ENCODE measurements around the gene KAZN.

The KAZN gene

GRCh38 chr1:15076807-15077206 is 478.3 kb downstream of the KAZN start:
- Histone ChIP-seq H2AK5ac (ENCODE audit: low read length, severe bottlenecking) (no peak overlapping the region), H4K8ac (ENCODE audit: low read length) (no peak overlapping the region), H3K14ac (ENCODE audit: low read length in 2 of 2) (no peak overlapping the region), H3K18ac (ENCODE audit: low read depth in 1 of 2, low read length in 2 of 2) (no peak overlapping the region), H4K91ac (ENCODE audit: low read length) (no peak overlapping the region), H3K79me1 (replicated peaks; ENCODE audit: low read length, poor library complexity, severe bottlenecking) (no peaks in the 10 kb centered on the region), H3K23ac (ENCODE audit: low read length in 2 of 2) (no peak overlapping the region), H3K4ac (ENCODE audit: low read depth in 1 of 2, low read length in 2 of 2) (no peak overlapping the region), H2BK15ac (ENCODE audit: low read depth, poor library complexity, severe bottlenecking) (no peak overlapping the region), H2BK5ac (ENCODE audit: low read depth, low read length, poor library complexity, severe bottlenecking) (no peak overlapping the region), H3K9ac (ENCODE audit: low read length) (no peak overlapping the region), H3K4me3 (ENCODE audit: insufficient read depth in 1 of 2, low read depth in 1 of 2, low read length in 2 of 2) (no peak overlapping the region), H3K4me2 (ENCODE audit: low read length, poor library complexity, severe bottlenecking) (no peak overlapping the region), H3K4me1 (ENCODE audit: control insufficient read depth, insufficient read depth, low read depth, low read length) (peaks cover 2% of the 10 kb centered on the region), H3K36me3 (ENCODE audit: control insufficient read depth in 1 of 2, insufficient read depth in 2 of 2, low read depth in 1 of 2, low read length in 2 of 2) (peaks cover 0 to 7% of the 10 kb centered on the region in 2 experiments), H2BK12ac (ENCODE audit: low read length in 2 of 2) (no peak overlapping the region), H3K9me3 (ENCODE audit: control insufficient read depth, low read length) (no peaks in the 10 kb centered on the region), H3K27ac (ENCODE audit: low read length, poor library complexity, severe bottlenecking) (no peak overlapping the region), H3K27me3 (ENCODE audit: control insufficient read depth in 1 of 2, insufficient read depth in 1 of 2, low read length in 2 of 2) (peaks cover 0 to 3% of the 10 kb centered on the region in 2 experiments), H2BK120ac (ENCODE audit: low read depth, low read length) (no peak overlapping the region), H2AFZ (ENCODE audit: low read depth, low read length) (no peak overlapping the region)
- DNase-seq, result no peak
- 89% methylated on average over 7 of the region's 9 CpGs for WGBS

DNA sequence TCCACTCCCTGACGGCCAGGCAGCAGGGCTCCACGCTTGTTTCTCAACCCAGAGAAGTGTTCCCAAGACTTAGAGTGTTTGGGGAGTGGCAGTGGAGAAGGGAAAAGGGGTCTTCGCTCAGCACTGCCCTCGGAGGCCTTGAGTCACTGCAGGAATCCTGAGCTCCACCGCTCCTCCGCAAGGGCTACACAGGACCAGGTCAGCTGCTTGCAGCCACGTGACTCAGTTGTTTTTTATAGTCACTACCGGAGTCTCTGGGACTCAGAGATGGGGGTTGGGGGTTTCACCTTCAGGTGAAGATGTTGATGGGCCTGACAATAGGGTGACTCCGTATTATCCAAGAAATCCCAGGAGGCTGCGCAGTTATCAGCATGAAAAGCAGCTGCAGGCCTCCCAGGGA is 478.9 kb downstream of the KAZN start:
- no peak for DNase-seq
- no peak overlapping the region for H2BK12ac ChIP-seq (ENCODE audit: low read length in 2 of 2)

GRCh38 chr1:15080328-15081007 is 482.0 kb downstream of the KAZN start:
- 84% methylated on average over 10 of the region's 10 CpGs for WGBS
- H3K4me2 ChIP-seq (ENCODE audit: low read length, poor library complexity, severe bottlenecking), result no peak overlapping the region

More for the DNA sequence above, 478.9 kb downstream of the KAZN start:
- Histone ChIP-seq H3K4me1 (ENCODE audit: control insufficient read depth, insufficient read depth, low read depth, low read length) (peaks cover 2% of the 10 kb centered on the region), H3K27ac (ENCODE audit: low read length, poor library complexity, severe bottlenecking) (no peak overlapping the region), H3K4me2 (ENCODE audit: low read length, poor library complexity, severe bottlenecking) (no peak overlapping the region), H2BK15ac (ENCODE audit: low read depth, poor library complexity, severe bottlenecking) (no peak overlapping the region), H3K14ac (ENCODE audit: low read length in 2 of 2) (peak overlapping the region in 1 of 2 experiments; percentile 14), H2BK5ac (ENCODE audit: low read depth, low read length, poor library complexity, severe bottlenecking) (no peak overlapping the region), H3K4ac (ENCODE audit: low read depth in 1 of 2, low read length in 2 of 2) (no peak overlapping the region), H3K4me3 (ENCODE audit: insufficient read depth in 1 of 2, low read depth in 1 of 2, low read length in 2 of 2) (no peak overlapping the region), H3K36me3 (ENCODE audit: control insufficient read depth in 1 of 2, insufficient read depth in 2 of 2, low read depth in 1 of 2, low read length in 2 of 2) (peaks cover 0 to 7% of the 10 kb centered on the region in 2 experiments), H3K27me3 (ENCODE audit: control insufficient read depth in 1 of 2, insufficient read depth in 1 of 2, low read length in 2 of 2) (peaks cover 0 to 3% of the 10 kb centered on the region in 2 experiments), H4K8ac (ENCODE audit: low read length) (no peak overlapping the region), H4K91ac (ENCODE audit: low read length) (no peak overlapping the region), H3K9me3 (ENCODE audit: control insufficient read depth, low read length) (no peaks in the 10 kb centered on the region), H3K18ac (ENCODE audit: low read depth in 1 of 2, low read length in 2 of 2) (no peak overlapping the region), H2AFZ (ENCODE audit: low read depth, low read length) (no peak overlapping the region), H3K9ac (ENCODE audit: low read length) (no peak overlapping the region), H3K23ac (ENCODE audit: low read length in 2 of 2) (no peak overlapping the region), H2AK5ac (ENCODE audit: low read length, severe bottlenecking) (no peak overlapping the region), H3K79me1 (replicated peaks; ENCODE audit: low read length, poor library complexity, severe bottlenecking) (no peaks in the 10 kb centered on the region), H2BK120ac (ENCODE audit: low read depth, low read length) (no peak overlapping the region)
- whole genome bisulfite sequencing, result 86% methylated on average over 10 of the region's 10 CpGs

GRCh38 chr1:15081102-15081501 is 482.6 kb downstream of the KAZN start:
- H3K4ac ChIP-seq (ENCODE audit: low read depth in 1 of 2, low read length in 2 of 2), result no peak overlapping the region
- peaks cover 2% of the 10 kb centered on the region for H3K4me1 ChIP-seq (ENCODE audit: control insufficient read depth, insufficient read depth, low read depth, low read length)
- WGBS, result 85% methylated on average over 8 of the region's 8 CpGs
- no peaks in the 10 kb centered on the region for H3K9me3 ChIP-seq (ENCODE audit: control insufficient read depth, low read length)
- no peak overlapping the region for H4K91ac ChIP-seq (ENCODE audit: low read length)
- no peak overlapping the region for H3K18ac ChIP-seq (ENCODE audit: low read depth in 1 of 2, low read length in 2 of 2)
- no peak overlapping the region for H3K4me2 ChIP-seq (ENCODE audit: low read length, poor library complexity, severe bottlenecking)
- no peak overlapping the region for H2BK5ac ChIP-seq (ENCODE audit: low read depth, low read length, poor library complexity, severe bottlenecking)
- peaks cover 0 to 3% of the 10 kb centered on the region in 2 experiments for H3K27me3 ChIP-seq (ENCODE audit: control insufficient read depth in 1 of 2, insufficient read depth in 1 of 2, low read length in 2 of 2)
- no peaks in the 10 kb centered on the region for H3K36me3 ChIP-seq (ENCODE audit: control insufficient read depth in 1 of 2, insufficient read depth in 2 of 2, low read depth in 1 of 2, low read length in 2 of 2)
- H2BK15ac ChIP-seq (ENCODE audit: low read depth, poor library complexity, severe bottlenecking), result no peak overlapping the region
- no peaks in the 10 kb centered on the region for H3K79me1 ChIP-seq (replicated peaks; ENCODE audit: low read length, poor library complexity, severe bottlenecking)
- no peak overlapping the region for H2BK12ac ChIP-seq (ENCODE audit: low read length in 2 of 2)
- H3K9ac ChIP-seq (ENCODE audit: low read length), result no peak overlapping the region
- no peak overlapping the region for H2AFZ ChIP-seq (ENCODE audit: low read depth, low read length)
- no peak for DNase-seq
- no peak overlapping the region for H3K14ac ChIP-seq (ENCODE audit: low read length in 2 of 2)
- no peak overlapping the region for H4K8ac ChIP-seq (ENCODE audit: low read length)
- no peak overlapping the region for H3K4me3 ChIP-seq (ENCODE audit: insufficient read depth in 1 of 2, low read depth in 1 of 2, low read length in 2 of 2)
- no peak overlapping the region for H2AK5ac ChIP-seq (ENCODE audit: low read length, severe bottlenecking)
- H3K27ac ChIP-seq (ENCODE audit: low read length, poor library complexity, severe bottlenecking), result no peak overlapping the region
- no peak overlapping the region for H3K23ac ChIP-seq (ENCODE audit: low read length in 2 of 2)
- no peak overlapping the region for H2BK120ac ChIP-seq (ENCODE audit: low read depth, low read length)

More at GRCh38 chr1:15080328-15081007, 482.0 kb downstream of the KAZN start:
- no peak overlapping the region for H3K14ac ChIP-seq (ENCODE audit: low read length in 2 of 2)
- H3K27me3 ChIP-seq (ENCODE audit: control insufficient read depth in 1 of 2, insufficient read depth in 1 of 2, low read length in 2 of 2), result peaks cover 0 to 3% of the 10 kb centered on the region in 2 experiments
- no peak overlapping the region for H4K8ac ChIP-seq (ENCODE audit: low read length)
- no peak overlapping the region for H3K27ac ChIP-seq (ENCODE audit: low read length, poor library complexity, severe bottlenecking)
- no peak overlapping the region for H3K4ac ChIP-seq (ENCODE audit: low read depth in 1 of 2, low read length in 2 of 2)
- H2AK5ac ChIP-seq (ENCODE audit: low read length, severe bottlenecking), result no peak overlapping the region
- H3K4me1 ChIP-seq (ENCODE audit: control insufficient read depth, insufficient read depth, low read depth, low read length), result peaks cover 2% of the 10 kb centered on the region
- H4K91ac ChIP-seq (ENCODE audit: low read length), result no peak overlapping the region
- H2BK12ac ChIP-seq (ENCODE audit: low read length in 2 of 2), result no peak overlapping the region
- no peak overlapping the region for H3K23ac ChIP-seq (ENCODE audit: low read length in 2 of 2)
- H3K79me1 ChIP-seq (replicated peaks; ENCODE audit: low read length, poor library complexity, severe bottlenecking), result no peaks in the 10 kb centered on the region
- no peak for DNase-seq
- H3K36me3 ChIP-seq (ENCODE audit: control insufficient read depth in 1 of 2, insufficient read depth in 2 of 2, low read depth in 1 of 2, low read length in 2 of 2), result no peaks in the 10 kb centered on the region
- no peak overlapping the region for H2AFZ ChIP-seq (ENCODE audit: low read depth, low read length)
- H3K9me3 ChIP-seq (ENCODE audit: control insufficient read depth, low read length), result no peaks in the 10 kb centered on the region
- no peak overlapping the region for H2BK5ac ChIP-seq (ENCODE audit: low read depth, low read length, poor library complexity, severe bottlenecking)
- H3K4me3 ChIP-seq (ENCODE audit: insufficient read depth in 1 of 2, low read depth in 1 of 2, low read length in 2 of 2), result no peak overlapping the region
- H2BK120ac ChIP-seq (ENCODE audit: low read depth, low read length), result no peak overlapping the region
- H2BK15ac ChIP-seq (ENCODE audit: low read depth, poor library complexity, severe bottlenecking), result no peak overlapping the region
- no peak overlapping the region for H3K9ac ChIP-seq (ENCODE audit: low read length)
- no peak overlapping the region for H3K18ac ChIP-seq (ENCODE audit: low read depth in 1 of 2, low read length in 2 of 2)
